OCI-LY3 (cell line): ENCODE data around the gene CAPN1.

Source experiments
- CTCF ChIP-seq: fragments of 200-600, 300-600 bp; sonication (generic); IDR thresholded peaks from 2 replicates; pipeline ENCODE4 v1.5.1; 2014; ENCODE audit warnings: antibody characterized with exemption, low read length, low read depth
- EZH2phosphoT487 ChIP-seq: fragments of 200-600 bp; shearing (Covaris generic); IDR thresholded peaks from 2 replicates; pipeline ENCODE4 v1.6.1; 2018; ENCODE audit warnings: antibody characterized with exemption, mixed run types, low read depth

GRCh38 chr11:65251476-65251875 lies 69.7 kb downstream of the CAPN1 start:
- no peak for TF ChIP-seq CTCF
- TF ChIP-seq EZH2phosphoT487: no peak
